Mononuclear cell (primary cell): ENCODE data around the gene EIF4G1. TPM values are rescaled to one million over a fixed set of nuclear protein-coding genes. Genes with fewer than 3 reads are reported as not detected.

Experiments used
- H3K27me3 ChIP-seq: 2 replicates; pipeline ENCODE4 v1.6.0; 2011; ENCODE audit warnings: low read length, control low read depth; ENCODE audit not compliant: insufficient read depth
- H3K4me1 ChIP-seq: 2 replicates; pipeline ENCODE4 v1.5.1; 2011; ENCODE audit warnings: mild to moderate bottlenecking, low read length, control low read depth; ENCODE audit not compliant: insufficient read depth
- H3K4me3 ChIP-seq: 2 replicates; pipeline ENCODE4 v1.5.1; 2011; ENCODE audit warnings: mild to moderate bottlenecking, low read length, moderate library complexity
- H3K9me3 ChIP-seq: 2 replicates; pipeline ENCODE4 v1.5.1; 2011; ENCODE audit warnings: low read depth, mild to moderate bottlenecking, control low read depth, low read length
- total RNA-seq: library from RNA; depleted of rRNA; stranded (reverse); fragments of >200 nt; gene quantifications from one replicate; pipeline ENCODE4 v1.2.3, GENCODE V29; 2012

Gene EIF4G1
- total RNA-seq, 1 donor, result 114 TPM

GRCh38 chr3:184377374-184377773, 63.0 kb downstream of the EIF4G1 start:
- Histone ChIP-seq H3K27me3 (peaks cover 45% of the 10 kb centered on the region), H3K9me3 (no peaks in the 10 kb centered on the region), H3K4me1 (peaks cover 15% of the 10 kb centered on the region), H3K4me3 (no peak overlapping the region)

- H3K4me3 ChIP-seq, result no peak within 1 kb of the TSS
- H3K9me3 ChIP-seq, result no peaks in the 10 kb centered on the region
- peaks cover 15% of the 10 kb centered on the region for H3K4me1 ChIP-seq
- H3K27me3 ChIP-seq, result peaks cover 47% of the 10 kb centered on the region
Observed at GRCh38 chr3:184377882-184378445, 63.6 kb downstream of the EIF4G1 start, which contains the start of gene THPO. THPO (minus strand) TSS chr3:184378207; CDS start chr3:184376259, 1,948 bp downstream.

GRCh38 chr3:184378651-184379357, 64.4 kb downstream of the EIF4G1 start:
- H3K9me3 ChIP-seq, result no peaks in the 10 kb centered on the region
- H3K4me3 ChIP-seq, result no peak overlapping the region
- peaks cover 15% of the 10 kb centered on the region for H3K4me1 ChIP-seq
- H3K27me3 ChIP-seq, result peaks cover 47% of the 10 kb centered on the region

GRCh38 chr3:184379358-184380184, 65.2 kb downstream of the EIF4G1 start, which contains the start of gene CHRD:
CHRD (plus strand) TSS chr3:184380054; CDS start chr3:184380319, 265 bp downstream.
- H3K27me3 ChIP-seq, result peaks cover 47% of the 10 kb centered on the region
- H3K9me3 ChIP-seq, result no peaks in the 10 kb centered on the region
- peaks cover 15% of the 10 kb centered on the region for H3K4me1 ChIP-seq
- H3K4me3 ChIP-seq, result no peak within 1 kb of the TSS

GRCh38 chr3:184380185-184380626, 65.8 kb downstream of the EIF4G1 start:
- H3K9me3 ChIP-seq, result no peaks in the 10 kb centered on the region
- no peak overlapping the region for H3K4me3 ChIP-seq
- peaks cover 46% of the 10 kb centered on the region for H3K27me3 ChIP-seq
- H3K4me1 ChIP-seq, result peaks cover 15% of the 10 kb centered on the region

- H3K27me3 ChIP-seq, result peaks cover 44% of the 10 kb centered on the region
Observed at GRCh38 chr3:184380627-184381260, 66.3 kb downstream of the EIF4G1 start.

GRCh38 chr3:184381261-184382224, 67.1 kb downstream of the EIF4G1 start:
- no peak overlapping the region for H3K4me3 ChIP-seq
- H3K27me3 ChIP-seq, result peaks cover 44% of the 10 kb centered on the region
- H3K4me1 ChIP-seq, result peaks cover 15% of the 10 kb centered on the region
- no peaks in the 10 kb centered on the region for H3K9me3 ChIP-seq

More at GRCh38 chr3:184380627-184381260, 66.3 kb downstream of the EIF4G1 start:
- Histone ChIP-seq H3K9me3 (no peaks in the 10 kb centered on the region), H3K4me3 (no peak overlapping the region), H3K4me1 (peaks cover 15% of the 10 kb centered on the region)

GRCh38 chr3:184382326-184383032, 68.1 kb downstream of the EIF4G1 start:
- Histone ChIP-seq H3K27me3 (peaks cover 41% of the 10 kb centered on the region), H3K4me3 (no peak overlapping the region), H3K9me3 (no peaks in the 10 kb centered on the region), H3K4me1 (peaks cover 15% of the 10 kb centered on the region)

GRCh38 chr3:184383033-184383740, 68.8 kb downstream of the EIF4G1 start:
- H3K9me3 ChIP-seq, result no peaks in the 10 kb centered on the region
- peaks cover 15% of the 10 kb centered on the region for H3K4me1 ChIP-seq
- H3K4me3 ChIP-seq, result no peak overlapping the region
- peaks cover 34% of the 10 kb centered on the region for H3K27me3 ChIP-seq

GRCh38 chr3:184384342-184384741, 69.9 kb downstream of the EIF4G1 start:
- Histone ChIP-seq H3K9me3 (no peaks in the 10 kb centered on the region), H3K4me1 (peaks cover 15% of the 10 kb centered on the region), H3K27me3 (peaks cover 22% of the 10 kb centered on the region), H3K4me3 (no peak overlapping the region)
